Measurements from ENCODE around the gene CNNM1. TPM values are rescaled to one million over a fixed set of nuclear protein-coding genes. Genes with fewer than 3 reads are reported as not detected.

CNNM1 gene
- total and polyA plus RNA-seq, 2 donors (not counting 3 experiments of a cell fraction or from before 2014, with no cell fraction given), result not detected

- Histone ChIP-seq H3K4me1 (ENCODE audit: control insufficient read depth, extremely low read depth, insufficient read depth, low read length) (peaks cover 18% of the 10 kb centered on the region), H3K36me3 (ENCODE audit: control insufficient read depth in 2 of 2, extremely low read depth in 1 of 2, insufficient read depth in 2 of 2, low read length in 2 of 2) (no peaks in the 10 kb centered on the region), H4K20me1 (replicated peaks; ENCODE audit: control insufficient read depth, extremely low read depth, insufficient read depth, low read length) (no peaks in the 10 kb centered on the region), H3K79me2 (ENCODE audit: control insufficient read depth, insufficient read depth, low read length) (no peaks in the 10 kb centered on the region), H3K27ac (ENCODE audit: insufficient read depth, low read depth, low read length) (no peak overlapping the region), H3K4me2 (ENCODE audit: insufficient read depth, low read length) (no peak overlapping the region), H3K9ac (replicated peaks; ENCODE audit: extremely low read depth, insufficient read depth, low read length) (no peak overlapping the region), H3K9me1 (replicated peaks; ENCODE audit: control insufficient read depth, extremely low read depth, insufficient read depth, low read length) (no peaks in the 10 kb centered on the region), H2AFZ (ENCODE audit: low read depth, low read length) (no peak overlapping the region), H3K27me3 (ENCODE audit: control insufficient read depth in 2 of 2, insufficient read depth in 2 of 2, low read length in 2 of 2) (peaks cover 27 to 31% of the 10 kb centered on the region in 2 experiments), H3K9me3 (replicated peaks; ENCODE audit: control insufficient read depth, insufficient read depth, low read length) (no peaks in the 10 kb centered on the region), H3K4me3 (replicated peaks in 1 of 3; ENCODE audit: insufficient read depth in 1 of 3, low read depth in 1 of 3, low read length in 3 of 3) (no peak overlapping the region)
- FAIRE-seq (peak; percentile 8), DNase-seq (ENCODE audit: low read depth, low spot score) (peak; percentile 36)
- intact Hi-C loops (cut with micrococcal nuclease), result no loop called here
- no peak for TF ChIP-seq POLR2A (IDR thresholded peaks at IDR 0.05; ENCODE audit: low read depth, low read length)
- no peak for TF ChIP-seq FOS (IDR thresholded peaks at IDR 0.05; ENCODE audit: borderline replicate concordance, insufficient read depth, low read length)
- TF ChIP-seq, protein P1, sequence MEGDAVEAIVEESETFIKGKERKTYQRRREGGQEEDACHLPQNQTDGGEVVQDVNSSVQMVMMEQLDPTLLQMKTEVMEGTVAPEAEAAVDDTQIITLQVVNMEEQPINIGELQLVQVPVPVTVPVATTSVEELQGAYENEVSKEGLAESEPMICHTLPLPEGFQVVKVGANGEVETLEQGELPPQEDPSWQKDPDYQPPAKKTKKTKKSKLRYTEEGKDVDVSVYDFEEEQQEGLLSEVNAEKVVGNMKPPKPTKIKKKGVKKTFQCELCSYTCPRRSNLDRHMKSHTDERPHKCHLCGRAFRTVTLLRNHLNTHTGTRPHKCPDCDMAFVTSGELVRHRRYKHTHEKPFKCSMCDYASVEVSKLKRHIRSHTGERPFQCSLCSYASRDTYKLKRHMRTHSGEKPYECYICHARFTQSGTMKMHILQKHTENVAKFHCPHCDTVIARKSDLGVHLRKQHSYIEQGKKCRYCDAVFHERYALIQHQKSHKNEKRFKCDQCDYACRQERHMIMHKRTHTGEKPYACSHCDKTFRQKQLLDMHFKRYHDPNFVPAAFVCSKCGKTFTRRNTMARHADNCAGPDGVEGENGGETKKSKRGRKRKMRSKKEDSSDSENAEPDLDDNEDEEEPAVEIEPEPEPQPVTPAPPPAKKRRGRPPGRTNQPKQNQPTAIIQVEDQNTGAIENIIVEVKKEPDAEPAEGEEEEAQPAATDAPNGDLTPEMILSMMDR (IDR thresholded peaks at IDR 0.05; ENCODE audit: extremely low read depth in 1 of 2, insufficient read depth in 1 of 2, low read depth in 1 of 2, low read length in 2 of 2), result peak; percentile 28 to 30
- TF ChIP-seq, protein P2, sequence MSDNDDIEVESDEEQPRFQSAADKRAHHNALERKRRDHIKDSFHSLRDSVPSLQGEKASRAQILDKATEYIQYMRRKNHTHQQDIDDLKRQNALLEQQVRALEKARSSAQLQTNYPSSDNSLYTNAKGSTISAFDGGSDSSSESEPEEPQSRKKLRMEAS (IDR thresholded peaks at IDR 0.05; ENCODE audit: insufficient read depth, insufficient read length), result no peak
- POLR2A ChIA-PET, result no interaction called here
- no TSS peak for BruUV-seq (replicated peaks)
- CTCF ChIA-PET, result interaction anchor here (0.5 to 1.3 kb wide), 3 partner anchors 124 to 1665 kb away, joined by 3 to 11 read pairs (median 4); no protein-coding TSS in a partner anchor
- dilution Hi-C loops (cut with MboI; ENCODE audit: extremely low pct_ligation_motif_present, low sequenced_read_pairs), result no loop called here
These were observed 41.8 kb downstream of the CNNM1 start for GRCh38 chr10:99370993-99371392.

DNA sequence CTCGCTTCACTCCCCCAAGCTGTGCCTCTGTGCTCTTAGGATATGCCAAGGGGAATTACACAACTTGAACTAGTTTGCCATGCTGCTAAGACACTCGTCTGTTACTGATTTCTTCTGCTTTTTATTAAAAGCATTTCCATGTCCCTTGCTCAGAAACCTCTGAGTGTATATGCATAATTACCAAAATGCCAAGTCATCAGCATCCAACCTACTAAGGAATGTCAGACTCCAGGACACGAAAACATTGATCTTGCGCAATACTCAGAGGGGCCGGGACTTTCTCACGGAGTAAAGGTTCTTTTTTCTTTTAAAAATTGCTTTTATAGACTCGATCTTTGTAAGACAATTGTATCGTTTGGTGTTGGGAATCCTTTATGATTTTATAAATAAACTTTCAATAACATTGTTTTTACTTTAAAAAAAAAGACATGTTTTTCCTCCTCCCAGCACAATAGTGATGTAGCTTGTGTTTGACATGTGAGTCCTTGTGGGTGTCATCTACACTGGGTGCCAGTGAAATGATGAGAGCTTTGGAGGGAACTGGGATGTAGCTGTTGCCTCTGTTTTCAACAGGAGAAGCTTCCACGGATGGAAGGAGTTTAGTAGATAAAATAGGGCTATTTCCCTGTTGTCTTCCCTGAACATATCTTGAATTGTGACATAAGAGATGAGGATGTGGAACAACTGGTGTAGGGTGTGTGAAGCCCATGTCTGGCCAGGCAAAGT is 43.6 kb downstream of the CNNM1 start:
- H3K79me2 ChIP-seq (ENCODE audit: control insufficient read depth, insufficient read depth, low read length), result no peaks in the 10 kb centered on the region
- H3K4me1 ChIP-seq (ENCODE audit: control insufficient read depth, extremely low read depth, insufficient read depth, low read length), result peaks cover 18% of the 10 kb centered on the region
- dilution Hi-C loops (cut with MboI; ENCODE audit: extremely low pct_ligation_motif_present, low sequenced_read_pairs), result no loop called here
- CTCF ChIA-PET, result interaction anchor here (1.1 kb wide), 1 partner anchor 12 kb away, joined by 4 read pairs; no protein-coding TSS in a partner anchor
- no peak overlapping the region for H3K4me3 ChIP-seq (replicated peaks in 1 of 3; ENCODE audit: insufficient read depth in 1 of 3, low read depth in 1 of 3, low read length in 3 of 3)
- TF ChIP-seq POLR2A (IDR thresholded peaks at IDR 0.05; ENCODE audit: low read depth, low read length) (no peak), FOS (IDR thresholded peaks at IDR 0.05; ENCODE audit: borderline replicate concordance, insufficient read depth, low read length) (no peak)
- H3K27me3 ChIP-seq (ENCODE audit: control insufficient read depth in 2 of 2, insufficient read depth in 2 of 2, low read length in 2 of 2), result peaks cover 24 to 31% of the 10 kb centered on the region in 2 experiments
- no peaks in the 10 kb centered on the region for H3K9me3 ChIP-seq (replicated peaks; ENCODE audit: control insufficient read depth, insufficient read depth, low read length)
- POLR2A ChIA-PET, result no interaction called here
- FAIRE-seq (no peak), DNase-seq (ENCODE audit: low read depth, low spot score) (no peak)
- H3K27ac ChIP-seq (ENCODE audit: insufficient read depth, low read depth, low read length), result no peak overlapping the region
- H3K36me3 ChIP-seq (ENCODE audit: control insufficient read depth in 2 of 2, extremely low read depth in 1 of 2, insufficient read depth in 2 of 2, low read length in 2 of 2), result no peaks in the 10 kb centered on the region
- intact Hi-C loops (cut with micrococcal nuclease), result no loop called here
- no peaks in the 10 kb centered on the region for H3K9me1 ChIP-seq (replicated peaks; ENCODE audit: control insufficient read depth, extremely low read depth, insufficient read depth, low read length)
- BruUV-seq (replicated peaks), result no TSS peak
- H2AFZ ChIP-seq (ENCODE audit: low read depth, low read length), result no peak overlapping the region
- no peak overlapping the region for H3K4me2 ChIP-seq (ENCODE audit: insufficient read depth, low read length)
- H3K9ac ChIP-seq (replicated peaks; ENCODE audit: extremely low read depth, insufficient read depth, low read length), result no peak overlapping the region
- no peaks in the 10 kb centered on the region for H4K20me1 ChIP-seq (replicated peaks; ENCODE audit: control insufficient read depth, extremely low read depth, insufficient read depth, low read length)

All from endothelial cell of umbilical vein (primary cell).